Dendritic cell treated with granulocyte-macrophage colony-stimulating factor and Interleukin-4, amounts not matched to agents 40 ng/mL and 50 ng/mL, for 4 days (primary cell): ENCODE results near the gene PSMB1.
"Not testable (repeated sequence)": the region's sequence is repeated elsewhere in the genome, so short reads cannot be mapped to it uniquely, and the experiment has no call there.

Source experiments
- H3K27ac Mint-ChIP-seq: one replicate; pipeline ENCODE4 v1.8.0; 2022; ENCODE audit warnings: mild to moderate bottlenecking, mixed read lengths
- H3K27me3 Mint-ChIP-seq: one replicate; pipeline ENCODE4 v1.8.0; 2022; ENCODE audit warnings: mild to moderate bottlenecking, mixed read lengths
- H3K36me3 Mint-ChIP-seq: one replicate; pipeline ENCODE4 v1.8.0; 2022; ENCODE audit warnings: low read depth, mixed read lengths
- H3K4me1 Mint-ChIP-seq: one replicate; pipeline ENCODE4 v1.8.0; 2022; ENCODE audit warnings: low read depth, mixed read lengths
- H3K4me3 Mint-ChIP-seq: one replicate; pipeline ENCODE4 v1.8.0; 2022; ENCODE audit warnings: mild to moderate bottlenecking, moderate library complexity, mixed read lengths
- H3K9me3 Mint-ChIP-seq: one replicate; pipeline ENCODE4 v1.8.0; 2022; ENCODE audit warnings: mixed read lengths
- intact Hi-C: fragments of 100-400 bp; cut with micrococcal nuclease; formaldehyde crosslinking; loops from one replicate; pipeline ENCODE4 v1.15.0; 2022

The PSMB1 gene

DNA sequence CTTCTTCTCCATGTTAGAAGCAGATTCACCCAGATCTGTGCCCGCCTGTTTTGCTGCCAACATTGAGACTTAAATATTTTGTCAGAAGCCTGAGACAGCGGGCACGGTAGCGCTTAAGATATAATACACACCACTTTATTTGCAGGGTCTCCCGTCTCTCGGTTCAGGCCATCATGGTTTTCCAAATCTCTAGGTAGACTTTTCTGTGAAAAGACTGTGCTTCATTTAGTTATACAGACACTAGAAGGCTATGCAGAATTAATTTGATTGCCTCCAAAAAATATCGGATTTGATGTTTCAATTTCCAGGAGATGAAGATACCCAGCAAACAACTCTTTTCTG is 1.7 kb upstream of the PSMB1 start:
- no peak overlapping the region for H3K4me3 Mint-ChIP-seq
- intact Hi-C loops, result loop anchor here (1.0 to 5.0 kb wide), 4 partner anchors 30 to 852 kb away; partner anchors contain the start of genes C6orf120, DYNLT2, ERMARD and FAM120B
- H3K9me3 Mint-ChIP-seq, result no peaks in the 10 kb centered on the region
- no peaks in the 10 kb centered on the region for H3K27me3 Mint-ChIP-seq
- no peak overlapping the region for H3K27ac Mint-ChIP-seq
- peaks cover 48% of the 10 kb centered on the region for H3K36me3 Mint-ChIP-seq
- H3K4me1 Mint-ChIP-seq, result no peaks in the 10 kb centered on the region

DNA sequence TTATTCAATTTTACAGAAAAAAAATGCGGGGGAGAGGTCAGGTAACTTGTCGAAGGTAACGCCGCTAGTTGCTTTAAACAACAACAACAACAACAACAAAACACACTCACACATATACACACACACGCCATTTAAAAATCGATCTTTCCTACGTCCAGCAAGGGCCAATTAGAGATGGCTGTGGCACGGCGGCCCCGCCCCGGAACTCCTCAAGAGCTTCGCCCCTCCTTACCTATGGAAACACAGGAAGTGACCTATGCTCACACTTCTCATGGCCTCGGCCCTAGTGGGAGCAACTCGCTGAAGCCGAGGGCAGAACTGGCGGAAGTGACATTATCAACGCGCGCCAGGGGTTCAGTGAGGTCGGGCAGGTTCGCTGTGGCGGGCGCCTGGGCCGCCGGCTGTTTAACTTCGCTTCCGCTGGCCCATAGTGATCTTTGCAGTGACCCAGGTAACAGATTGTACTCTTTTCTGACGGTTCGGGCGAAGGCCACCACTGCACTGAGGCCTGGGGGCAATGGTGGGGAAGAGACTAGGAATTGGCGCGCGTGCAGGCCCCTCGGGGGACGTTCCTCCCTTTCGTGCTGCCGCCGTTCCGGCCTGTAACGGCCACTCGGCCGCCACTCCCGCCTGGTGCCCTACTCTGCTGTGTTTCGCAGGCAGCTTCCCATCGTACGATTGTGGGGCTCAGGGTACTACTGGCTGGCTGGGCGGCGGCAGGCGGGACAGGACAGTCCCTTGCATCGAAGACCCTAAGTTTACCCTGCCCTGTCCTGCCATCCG is 1.1 kb upstream of the PSMB1 start, which contains the start of gene TBP:
TBP (plus strand) TSS at position 357 of the 783 bp plus-strand sequence. CDS start 2,661 bp downstream, outside the sequence.
- no peak within 1 kb of the TSS for H3K4me3 Mint-ChIP-seq
- H3K4me1 Mint-ChIP-seq, result no peaks in the 10 kb centered on the region
- no peak within 1 kb of the TSS for H3K27ac Mint-ChIP-seq
- intact Hi-C loops, result loop anchor here (1.0 to 5.0 kb wide), 4 partner anchors 30 to 851 kb away; partner anchors contain the start of genes C6orf120, DYNLT2, ERMARD and FAM120B
- H3K36me3 Mint-ChIP-seq, result peaks cover 44% of the 10 kb centered on the region
- H3K27me3 Mint-ChIP-seq, result no peaks in the 10 kb centered on the region
- H3K9me3 Mint-ChIP-seq, result no peaks in the 10 kb centered on the region

DNA sequence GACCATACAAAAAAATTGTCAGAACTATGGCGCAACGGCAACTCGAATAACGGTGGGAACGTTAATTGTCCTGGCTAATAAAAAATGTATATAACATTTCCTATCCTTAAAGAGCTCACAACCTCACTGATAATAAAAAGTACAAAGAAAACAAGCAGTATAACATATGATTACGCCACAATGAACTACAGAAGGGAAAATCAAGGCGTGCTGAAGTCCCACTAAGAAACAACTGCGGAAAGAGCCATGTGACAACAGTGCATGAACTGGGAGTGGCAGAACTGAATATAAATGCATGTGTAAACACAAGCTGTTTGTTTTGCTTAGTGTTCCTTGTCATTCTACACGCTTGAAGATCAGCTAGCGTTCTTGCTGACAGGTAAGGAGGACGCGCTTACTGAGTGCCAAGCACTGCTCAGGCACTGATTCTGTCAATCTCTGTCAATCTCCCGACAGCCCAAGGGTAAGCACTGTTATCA is 466 bp upstream of the PSMB1 start:
- Mint-ChIP-seq H3K4me3 (no peak overlapping the region), H3K9me3 (no peaks in the 10 kb centered on the region), H3K4me1 (no peaks in the 10 kb centered on the region), H3K36me3 (peaks cover 44% of the 10 kb centered on the region), H3K27ac (no peak overlapping the region), H3K27me3 (no peaks in the 10 kb centered on the region)
- intact Hi-C loops, result loop anchor here (1.0 to 5.0 kb wide), 4 partner anchors 31 to 851 kb away; partner anchors contain the start of genes C6orf120, DYNLT2, ERMARD and FAM120B

DNA sequence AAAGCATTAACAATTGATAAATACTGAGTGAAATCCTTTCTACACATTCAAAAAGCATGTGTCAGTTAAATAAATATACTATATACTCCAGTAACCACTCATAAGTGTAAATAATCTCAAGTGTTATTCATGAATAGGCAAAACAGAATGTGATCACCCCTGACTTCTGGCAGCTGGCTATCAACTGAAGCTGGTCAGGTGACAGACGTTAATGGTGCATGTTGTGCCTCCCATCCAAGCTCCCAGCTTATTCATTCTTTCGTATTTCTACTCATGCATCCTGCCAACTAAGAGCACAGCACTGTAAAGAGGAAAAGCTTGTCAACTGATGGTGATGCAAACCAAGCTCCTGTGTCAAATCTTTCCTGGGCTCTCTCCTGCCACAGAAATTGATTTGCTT is 7.7 kb downstream of the PSMB1 start:
- Mint-ChIP-seq H3K27ac (no peak overlapping the region), H3K27me3 (no peaks in the 10 kb centered on the region), H3K4me3 (no peak overlapping the region), H3K36me3 (peaks cover 94% of the 10 kb centered on the region), H3K9me3 (no peaks in the 10 kb centered on the region), H3K4me1 (peaks cover 10% of the 10 kb centered on the region)
- intact Hi-C loops, result no loop called here

DNA sequence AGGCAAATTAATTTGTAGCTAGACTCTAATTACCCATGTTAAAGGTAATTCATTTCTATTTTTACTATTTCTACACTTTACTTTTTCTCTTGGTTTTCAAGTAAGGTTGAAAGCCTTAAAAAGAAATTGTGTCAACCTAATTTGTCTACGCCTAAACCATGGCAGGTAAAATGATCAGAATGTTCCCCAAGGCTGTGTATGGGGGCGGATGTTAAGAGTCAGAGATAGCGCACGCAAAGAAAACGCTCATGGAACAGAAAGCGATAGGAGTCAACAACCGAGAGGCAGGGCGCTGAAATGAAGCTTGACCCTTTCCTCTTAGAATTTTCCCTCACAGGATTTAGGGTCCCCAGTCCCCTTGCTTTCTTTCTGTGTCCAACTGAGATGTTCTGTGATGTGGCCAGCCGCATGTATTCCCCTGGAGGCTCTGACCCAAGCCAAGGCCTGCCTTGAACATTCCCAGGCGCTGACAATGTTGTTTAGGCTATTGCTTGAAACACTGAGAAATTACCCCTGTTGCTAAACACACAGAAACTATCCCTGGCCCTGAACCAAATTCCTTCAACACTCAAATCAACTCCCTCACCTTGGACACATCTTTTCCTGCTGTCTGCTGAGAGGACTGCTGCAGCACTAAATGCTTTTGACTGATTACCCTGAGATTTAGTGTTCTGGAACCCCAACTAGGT is 10.9 kb downstream of the PSMB1 start:
- intact Hi-C loops, result no loop called here
- no peaks in the 10 kb centered on the region for H3K9me3 Mint-ChIP-seq
- no peaks in the 10 kb centered on the region for H3K27me3 Mint-ChIP-seq
- no peak overlapping the region for H3K27ac Mint-ChIP-seq
- peaks cover 10% of the 10 kb centered on the region for H3K4me1 Mint-ChIP-seq
- no peak overlapping the region for H3K4me3 Mint-ChIP-seq
- H3K36me3 Mint-ChIP-seq, result peaks cover 99% of the 10 kb centered on the region

DNA sequence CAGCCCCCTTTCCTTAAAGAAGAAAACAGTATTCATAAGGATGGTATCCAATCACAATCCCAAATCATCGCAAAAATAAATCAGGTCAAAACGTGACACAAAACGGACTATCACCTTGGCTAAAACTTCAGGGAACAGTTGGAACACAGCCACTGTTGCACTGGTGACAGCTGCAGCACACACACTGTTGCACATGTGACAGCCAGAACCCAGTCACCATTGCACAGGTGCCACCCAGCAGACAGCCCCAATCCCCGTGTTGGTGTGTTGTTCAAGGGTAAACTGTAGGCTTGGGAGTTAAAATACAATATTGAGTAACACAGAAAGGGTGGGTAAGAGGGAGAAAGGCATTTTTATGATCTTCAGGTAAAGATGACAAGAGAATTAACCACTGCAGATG is 15.8 kb downstream of the PSMB1 start:
- Mint-ChIP-seq H3K4me1 (peaks cover 10% of the 10 kb centered on the region), H3K27ac (no peak overlapping the region), H3K36me3 (peaks cover 92% of the 10 kb centered on the region), H3K4me3 (no peak overlapping the region), H3K27me3 (no peaks in the 10 kb centered on the region), H3K9me3 (no peaks in the 10 kb centered on the region)
- intact Hi-C loops, result no loop called here

DNA sequence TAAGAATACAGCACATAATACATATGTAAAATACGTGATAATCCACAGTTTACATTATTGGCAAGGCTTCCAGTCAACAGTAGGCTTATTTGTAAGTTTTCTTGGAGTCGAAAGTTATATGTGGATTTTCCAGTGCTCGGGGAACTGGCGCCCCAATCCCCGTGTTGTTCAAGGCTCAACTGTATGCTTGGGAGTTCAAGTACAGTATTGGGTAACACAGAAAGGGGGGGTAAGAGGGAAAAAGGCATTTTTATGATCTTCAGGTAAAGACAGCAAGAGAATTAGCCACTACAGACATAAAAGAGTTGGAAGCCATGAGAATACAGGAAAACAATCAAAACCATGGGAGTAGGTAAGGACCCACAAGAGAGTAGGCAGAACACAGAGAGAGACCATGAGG is 16.4 kb downstream of the PSMB1 start:
- no peak overlapping the region for H3K27ac Mint-ChIP-seq
- no peak overlapping the region for H3K4me3 Mint-ChIP-seq
- intact Hi-C loops, result no loop called here
- H3K36me3 Mint-ChIP-seq, result peaks cover 85% of the 10 kb centered on the region
- peaks cover 10% of the 10 kb centered on the region for H3K4me1 Mint-ChIP-seq
- H3K27me3 Mint-ChIP-seq, result no peaks in the 10 kb centered on the region
- H3K9me3 Mint-ChIP-seq, result no peaks in the 10 kb centered on the region

DNA sequence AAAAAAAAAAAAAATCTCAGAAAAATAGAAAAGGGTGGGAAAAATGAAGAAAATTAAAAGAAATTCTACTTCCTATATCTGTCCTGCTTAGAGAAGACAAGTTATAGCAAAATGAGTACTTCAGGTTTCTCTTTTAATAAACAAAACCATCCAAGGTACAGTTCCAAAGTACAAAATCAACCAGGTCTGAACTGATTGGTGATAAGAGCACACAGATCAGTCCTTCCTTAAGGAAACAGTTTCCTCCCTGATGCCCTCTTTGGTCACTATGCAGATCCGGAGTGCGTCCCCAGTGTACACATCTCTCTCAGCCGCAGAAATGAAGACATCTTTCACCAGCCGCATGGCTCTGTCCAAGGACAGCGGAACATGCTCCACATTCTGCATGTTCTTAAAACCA is 18.1 kb downstream of the PSMB1 start:
- Mint-ChIP-seq H3K27me3 (no peaks in the 10 kb centered on the region), H3K4me1 (no peaks in the 10 kb centered on the region), H3K27ac (no peak overlapping the region), H3K4me3 (no peak overlapping the region), H3K9me3 (no peaks in the 10 kb centered on the region), H3K36me3 (peaks cover 68% of the 10 kb centered on the region)
- intact Hi-C loops, result no loop called here

DNA sequence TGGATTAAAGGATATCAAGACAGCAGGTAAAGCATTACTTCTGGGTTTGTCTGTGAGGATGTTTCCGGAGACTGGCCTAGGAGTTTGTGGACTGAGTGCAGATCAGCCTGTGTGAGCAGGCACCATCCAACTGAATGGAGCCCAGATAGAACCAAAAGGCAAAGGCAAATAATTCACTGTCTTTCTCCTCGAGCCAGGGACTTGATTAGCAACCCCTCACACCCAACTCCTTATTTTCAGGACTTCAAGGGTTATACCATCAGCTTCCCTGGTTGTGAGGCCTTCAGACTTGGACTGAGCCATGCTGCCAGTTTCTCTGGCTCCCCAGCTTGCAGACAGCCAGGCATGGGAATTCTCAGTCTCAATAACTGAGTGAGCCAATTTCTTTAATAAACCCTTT is 19.3 kb downstream of the PSMB1 start:
- intact Hi-C loops, result no loop called here
- H3K36me3 Mint-ChIP-seq, result peaks cover 56% of the 10 kb centered on the region
- no peaks in the 10 kb centered on the region for H3K27me3 Mint-ChIP-seq
- H3K4me1 Mint-ChIP-seq, result no peaks in the 10 kb centered on the region
- no peak overlapping the region for H3K4me3 Mint-ChIP-seq
- no peak overlapping the region for H3K27ac Mint-ChIP-seq
- no peaks in the 10 kb centered on the region for H3K9me3 Mint-ChIP-seq

DNA sequence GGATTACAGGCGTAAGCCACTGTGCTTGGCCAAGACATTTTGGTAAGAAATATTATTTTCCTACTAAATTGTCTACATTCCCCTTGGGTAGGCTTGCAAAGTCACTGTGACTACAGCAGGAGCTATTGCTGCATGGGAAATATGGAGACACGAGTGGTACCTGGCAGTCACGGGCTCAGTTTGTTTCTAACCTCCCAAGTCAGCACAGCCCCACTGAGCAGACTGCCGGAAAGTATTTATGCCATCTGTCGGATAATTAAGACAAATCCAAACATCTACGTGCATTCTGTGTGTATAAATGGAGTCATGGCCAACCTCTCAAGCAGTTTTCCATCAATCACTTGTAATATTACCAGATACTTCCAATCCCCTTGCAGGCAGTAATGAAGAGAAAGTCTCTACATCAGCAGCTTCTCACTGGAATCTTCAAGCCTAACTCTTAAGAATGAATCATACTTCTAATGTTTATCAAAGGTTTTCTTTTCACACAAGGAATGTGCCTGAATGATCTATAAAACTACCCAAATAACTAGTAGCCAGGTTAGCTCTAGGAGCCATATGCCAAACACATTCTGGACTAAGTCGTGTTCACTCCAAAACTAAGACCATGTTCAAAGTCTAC is 20.1 kb downstream of the PSMB1 start:
- Mint-ChIP-seq H3K36me3 (peaks cover 48% of the 10 kb centered on the region), H3K27ac (no peak overlapping the region), H3K9me3 (no peaks in the 10 kb centered on the region), H3K27me3 (no peaks in the 10 kb centered on the region), H3K4me3 (no peak overlapping the region), H3K4me1 (no peaks in the 10 kb centered on the region)
- intact Hi-C loops, result no loop called here

DNA sequence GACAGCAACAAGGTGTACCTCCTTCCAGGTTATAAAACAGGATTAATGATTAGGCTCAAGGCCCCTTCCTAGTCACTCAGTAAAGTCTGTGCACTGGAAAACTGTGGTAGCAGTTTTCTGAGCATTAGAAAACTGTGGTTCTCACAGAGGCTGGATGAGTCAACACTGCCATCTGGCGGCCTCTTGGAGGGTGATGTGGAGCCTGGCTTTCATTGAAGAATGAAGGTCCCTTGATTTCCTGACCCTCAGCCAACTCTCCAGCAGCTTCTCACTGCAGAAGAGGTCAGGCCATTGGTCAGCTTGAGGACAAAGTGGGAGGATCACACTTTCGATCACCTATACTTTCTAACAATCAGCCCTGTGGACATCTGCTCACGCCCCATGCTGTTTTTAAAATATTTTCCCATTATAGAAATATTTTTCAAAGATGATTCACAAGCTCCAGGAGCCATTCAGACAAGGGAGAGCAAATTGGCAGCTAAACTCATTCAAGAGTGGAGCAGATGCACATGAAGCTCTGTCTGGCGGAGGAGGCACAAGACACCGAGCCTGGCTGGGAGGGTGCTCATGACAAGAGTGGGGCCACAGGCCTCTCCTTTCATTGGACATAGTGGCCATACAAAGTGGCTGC is 23.2 kb downstream of the PSMB1 start:
- Mint-ChIP-seq H3K4me3 (no peak overlapping the region), H3K9me3 (no peaks in the 10 kb centered on the region), H3K4me1 (no peaks in the 10 kb centered on the region), H3K36me3 (peaks cover 18% of the 10 kb centered on the region), H3K27ac (no peak overlapping the region), H3K27me3 (no peaks in the 10 kb centered on the region)
- intact Hi-C loops, result loop anchor here (10.0 kb wide), 1 partner anchor 575 kb away; no protein-coding TSS in a partner anchor

DNA sequence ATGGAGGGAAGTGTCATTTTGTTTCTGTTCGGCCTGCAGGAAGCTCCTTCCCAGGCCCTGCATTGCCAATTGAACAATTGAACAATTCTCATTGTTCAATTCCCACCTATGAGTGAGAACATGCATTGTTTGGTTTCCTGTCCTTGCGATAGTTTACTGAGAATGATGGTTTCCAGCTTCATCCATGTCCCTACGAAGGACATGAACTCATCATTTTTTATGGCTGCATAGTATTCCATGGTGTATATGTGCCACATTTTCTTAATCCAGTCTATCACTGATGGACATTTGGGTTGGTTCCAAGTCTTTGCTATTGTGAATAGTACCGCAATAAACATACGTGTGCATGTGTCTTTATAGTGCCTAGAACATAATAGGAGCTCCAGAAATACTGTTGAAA is 25.1 kb downstream of the PSMB1 start:
- not testable (repeated sequence) for H3K4me1 Mint-ChIP-seq, H3K36me3 Mint-ChIP-seq, H3K27me3 Mint-ChIP-seq, H3K27ac Mint-ChIP-seq, H3K9me3 Mint-ChIP-seq, H3K4me3 Mint-ChIP-seq
- intact Hi-C loops, result loop anchor here (10.0 kb wide), 1 partner anchor 573 kb away; no protein-coding TSS in a partner anchor

DNA sequence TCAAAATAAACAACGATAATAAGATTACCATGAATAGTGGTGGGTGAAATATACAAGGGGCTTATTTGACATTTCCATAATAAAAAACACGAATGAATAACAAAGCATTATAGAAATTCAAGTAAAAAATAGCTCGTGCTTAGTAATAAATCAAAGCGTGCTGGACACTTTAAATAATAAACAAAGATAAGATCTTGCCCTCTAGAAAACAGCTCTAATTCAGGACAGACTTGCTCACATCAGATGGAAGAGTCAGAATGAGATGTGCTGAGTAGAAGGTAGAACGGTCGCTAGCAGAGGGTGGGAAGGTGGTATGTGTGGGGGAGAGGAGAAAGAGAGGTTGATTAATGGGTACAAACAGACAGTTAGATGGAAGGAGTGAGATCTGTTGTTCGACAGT is 27.3 kb downstream of the PSMB1 start:
- H3K9me3 Mint-ChIP-seq, result no peaks in the 10 kb centered on the region
- intact Hi-C loops, result loop anchor here (10.0 kb wide), 1 partner anchor 571 kb away; no protein-coding TSS in a partner anchor
- H3K4me1 Mint-ChIP-seq, result no peaks in the 10 kb centered on the region
- no peak overlapping the region for H3K4me3 Mint-ChIP-seq
- H3K27ac Mint-ChIP-seq, result no peak overlapping the region
- H3K27me3 Mint-ChIP-seq, result no peaks in the 10 kb centered on the region
- no peaks in the 10 kb centered on the region for H3K36me3 Mint-ChIP-seq
